ENCODE results near the gene P2RY11. TPM values are rescaled to one million over a fixed set of nuclear protein-coding genes. Genes with fewer than 3 reads are reported as not detected.

Gene P2RY11
- total and polyA plus RNA-seq, 2 experiments from 2014 or later, result 2.7 to 6.1 TPM

Small RNA genes within 50 kb of the gene (small RNA-seq; reads per million reads assigned to genes)
- gene SNORD105 (73.1 reads per million, percentile 97 among the genes with 10 or more reads in this experiment), gene SNORD105B (10,056 reads per million, percentile 100 among the genes with 10 or more reads in this experiment)

Other genes with a start within 250 kb of the P2RY11 start
- 33.1 and 36.8 TPM in 2 replicates for gene OLFM2, start 175.2 kb upstream of the P2RY11 start, total RNA-seq
- 36.5 and 37.0 TPM in 2 replicates for gene OLFM2, start 175.2 kb upstream of the P2RY11 start, polyA plus RNA-seq
- gene COL5A3, start 101.2 kb upstream of the P2RY11 start, total RNA-seq, result 1.9 and 2.0 TPM in 2 replicates
- gene COL5A3, start 101.2 kb upstream of the P2RY11 start, polyA plus RNA-seq, result 0.78 and 2.1 TPM in 2 replicates
- not detected in 2 replicates for gene RDH8, start 98.2 kb upstream of the P2RY11 start, total RNA-seq
- gene RDH8, start 98.2 kb upstream of the P2RY11 start, polyA plus RNA-seq, result not detected in 2 replicates
- gene SHFL, start 25.4 kb upstream of the P2RY11 start, total RNA-seq, result 26.0 and 28.7 TPM in 2 replicates
- 48.7 and 50.9 TPM in 2 replicates for gene SHFL, start 25.4 kb upstream of the P2RY11 start, polyA plus RNA-seq
- 3.9 and 5.9 TPM in 2 replicates for gene ANGPTL6, start 9.0 kb upstream of the P2RY11 start, total RNA-seq
- 4.7 and 5.5 TPM in 2 replicates for gene ANGPTL6, start 9.0 kb upstream of the P2RY11 start, polyA plus RNA-seq
- 15.0 and 15.5 TPM in 2 replicates for gene PPAN, start 5.3 kb upstream of the P2RY11 start, total RNA-seq
- gene PPAN, start 5.3 kb upstream of the P2RY11 start, polyA plus RNA-seq, result 26.0 and 41.9 TPM in 2 replicates
- 138 and 169 TPM in 2 replicates for gene EIF3G, start 8.2 kb downstream of the P2RY11 start, total RNA-seq
- 134 and 157 TPM in 2 replicates for gene EIF3G, start 8.2 kb downstream of the P2RY11 start, polyA plus RNA-seq
- 35.2 and 55.2 TPM in 2 replicates for gene DNMT1, start 83.3 kb downstream of the P2RY11 start, total RNA-seq
- 62.3 and 63.5 TPM in 2 replicates for gene DNMT1, start 83.3 kb downstream of the P2RY11 start, polyA plus RNA-seq
- gene S1PR2, start 119.6 kb downstream of the P2RY11 start, total RNA-seq, result 14.9 and 16.1 TPM in 2 replicates
- 8.6 and 11.4 TPM in 2 replicates for gene S1PR2, start 119.6 kb downstream of the P2RY11 start, polyA plus RNA-seq
- 40.1 and 43.7 TPM in 2 replicates for gene MRPL4, start 140.5 kb downstream of the P2RY11 start, total RNA-seq
- gene MRPL4, start 140.5 kb downstream of the P2RY11 start, polyA plus RNA-seq, result 51.4 and 64.1 TPM in 2 replicates
- gene ICAM1, start 159.4 kb downstream of the P2RY11 start, total RNA-seq, result 19.9 and 25.6 TPM in 2 replicates
- 19.6 and 25.2 TPM in 2 replicates for gene ICAM1, start 159.4 kb downstream of the P2RY11 start, polyA plus RNA-seq
- 4.5 and 7.9 TPM in 2 replicates for gene ICAM4, start 175.3 kb downstream of the P2RY11 start, total RNA-seq
- 1.6 and 5.6 TPM in 2 replicates for gene ICAM4, start 175.3 kb downstream of the P2RY11 start, polyA plus RNA-seq
- 0.23 and 0.92 TPM in 2 replicates for gene ICAM5, start 178.3 kb downstream of the P2RY11 start, total RNA-seq
- 0.57 and 3.3 TPM in 2 replicates for gene ICAM5, start 178.3 kb downstream of the P2RY11 start, polyA plus RNA-seq
- gene ZGLP1, start 198.1 kb downstream of the P2RY11 start, total RNA-seq, result 2.6 and 5.8 TPM in 2 replicates
- 10.3 TPM in 2 replicates for gene ZGLP1, start 198.1 kb downstream of the P2RY11 start, polyA plus RNA-seq
- gene FDX2, start 204.3 kb downstream of the P2RY11 start, total RNA-seq, result 16.9 and 24.9 TPM in 2 replicates
- 45.1 and 49.3 TPM in 2 replicates for gene FDX2, start 204.3 kb downstream of the P2RY11 start, polyA plus RNA-seq
- gene RAVER1, start 221.8 kb downstream of the P2RY11 start, total RNA-seq, result 11.7 and 16.4 TPM in 2 replicates
- 35.5 and 42.0 TPM in 2 replicates for gene RAVER1, start 221.8 kb downstream of the P2RY11 start, polyA plus RNA-seq
- 5.2 and 5.3 TPM in 2 replicates for gene ICAM3, start 227.9 kb downstream of the P2RY11 start, total RNA-seq
- gene ICAM3, start 227.9 kb downstream of the P2RY11 start, polyA plus RNA-seq, result 11.7 and 16.8 TPM in 2 replicates